ENCODE data around the gene MRPL51. TPM values are rescaled to one million over a fixed set of nuclear protein-coding genes. Genes with fewer than 3 reads are reported as not detected.
"Not testable (repeated sequence)": the region's sequence is repeated elsewhere in the genome, so short reads cannot be mapped to it uniquely, and the experiment has no call there.

The MRPL51 gene
- total and polyA plus RNA-seq, 2 donors (not counting 3 experiments of a cell fraction or from before 2014, with no cell fraction given): 147 to 273 TPM

- DNase-seq (ENCODE audit: low read depth, low spot score) (no peak), FAIRE-seq (no peak)
- Histone ChIP-seq H3K9me1 (replicated peaks; ENCODE audit: control insufficient read depth, extremely low read depth, insufficient read depth, low read length) (no peaks in the 10 kb centered on the region), H4K20me1 (replicated peaks; ENCODE audit: control insufficient read depth, extremely low read depth, insufficient read depth, low read length) (no peaks in the 10 kb centered on the region), H2AFZ (ENCODE audit: low read depth, low read length) (no peak overlapping the region), H3K4me1 (ENCODE audit: control insufficient read depth, extremely low read depth, insufficient read depth, low read length) (no peaks in the 10 kb centered on the region), H3K27me3 (ENCODE audit: control insufficient read depth in 2 of 2, insufficient read depth in 2 of 2, low read length in 2 of 2) (peaks cover 1 to 5% of the 10 kb centered on the region in 2 experiments), H3K4me3 (replicated peaks in 1 of 3; ENCODE audit: insufficient read depth in 1 of 3, low read depth in 1 of 3, low read length in 3 of 3) (no peak overlapping the region), H3K79me2 (ENCODE audit: control insufficient read depth, insufficient read depth, low read length) (no peaks in the 10 kb centered on the region), H3K9me3 (replicated peaks; ENCODE audit: control insufficient read depth, insufficient read depth, low read length) (no peaks in the 10 kb centered on the region), H3K4me2 (ENCODE audit: insufficient read depth, low read length) (no peak overlapping the region), H3K36me3 (ENCODE audit: control insufficient read depth in 2 of 2, extremely low read depth in 1 of 2, insufficient read depth in 2 of 2, low read length in 2 of 2) (no peaks in the 10 kb centered on the region), H3K27ac (ENCODE audit: insufficient read depth, low read depth, low read length) (no peak overlapping the region), H3K9ac (replicated peaks; ENCODE audit: extremely low read depth, insufficient read depth, low read length) (no peak overlapping the region)
- intact Hi-C loops (cut with micrococcal nuclease): no loop called here
- dilution Hi-C loops (cut with MboI; ENCODE audit: extremely low pct_ligation_motif_present, low sequenced_read_pairs): no loop called here
- no peak for TF ChIP-seq EZH2 (IDR thresholded peaks at IDR 0.05; ENCODE audit: borderline replicate concordance, low read depth, low read length, severe bottlenecking)
- TF ChIP-seq MYC (IDR thresholded peaks at IDR 0.05; ENCODE audit: low read depth, low read length): no peak
- TF ChIP-seq POLR2AphosphoS5 (IDR thresholded peaks at IDR 0.05; ENCODE audit: insufficient read depth, low read depth, low read length): no peak
- no peak for TF ChIP-seq CTCF (IDR thresholded peaks at IDR 0.05; ENCODE audit: extremely low read depth in 1 of 2, insufficient read depth in 1 of 2, low read depth in 1 of 2, low read length in 2 of 2)
- TF ChIP-seq GATA2 (IDR thresholded peaks at IDR 0.05; ENCODE audit: insufficient read depth, insufficient read length, low read depth, low read length): no peak
- TF ChIP-seq FOS (IDR thresholded peaks at IDR 0.05; ENCODE audit: borderline replicate concordance, insufficient read depth, low read length): no peak
- TF ChIP-seq MAX (IDR thresholded peaks at IDR 0.05; ENCODE audit: insufficient read depth, insufficient read length): no peak
- no peak for TF ChIP-seq POLR2A (IDR thresholded peaks at IDR 0.05; ENCODE audit: low read depth, low read length)
- no peak for TF ChIP-seq JUN (IDR thresholded peaks at IDR 0.05; ENCODE audit: borderline replicate concordance, insufficient read depth, insufficient read length, low read depth)
- no TSS peak for BruUV-seq (replicated peaks)
- ChIA-PET CTCF (no interaction called here), POLR2A (no interaction called here)
These were observed 16.6 kb downstream of the MRPL51 start for GRCh38 chr12:6476489-6476888.

GRCh38 chr12:6475233-6475975 is 17.7 kb downstream of the MRPL51 start:
- H3K4me2 ChIP-seq (ENCODE audit: insufficient read depth, low read length); BruUV-seq (replicated peaks): not testable (repeated sequence)

More at GRCh38 chr12:6475233-6475975, 17.7 kb downstream of the MRPL51 start:
- H3K4me3 ChIP-seq (replicated peaks in 1 of 3; ENCODE audit: insufficient read depth in 1 of 3, low read depth in 1 of 3, low read length in 3 of 3); H3K9me1 ChIP-seq (replicated peaks; ENCODE audit: control insufficient read depth, extremely low read depth, insufficient read depth, low read length); H3K9me3 ChIP-seq (replicated peaks; ENCODE audit: control insufficient read depth, insufficient read depth, low read length); dilution Hi-C loops (cut with MboI; ENCODE audit: extremely low pct_ligation_motif_present, low sequenced_read_pairs); DNase-seq (ENCODE audit: low read depth, low spot score); intact Hi-C loops (cut with micrococcal nuclease); H3K79me2 ChIP-seq (ENCODE audit: control insufficient read depth, insufficient read depth, low read length); H3K27me3 ChIP-seq (ENCODE audit: control insufficient read depth in 2 of 2, insufficient read depth in 2 of 2, low read length in 2 of 2); CTCF ChIA-PET; H3K27ac ChIP-seq (ENCODE audit: insufficient read depth, low read depth, low read length); H4K20me1 ChIP-seq (replicated peaks; ENCODE audit: control insufficient read depth, extremely low read depth, insufficient read depth, low read length); H3K4me1 ChIP-seq (ENCODE audit: control insufficient read depth, extremely low read depth, insufficient read depth, low read length); H3K9ac ChIP-seq (replicated peaks; ENCODE audit: extremely low read depth, insufficient read depth, low read length); H2AFZ ChIP-seq (ENCODE audit: low read depth, low read length); POLR2A ChIA-PET; FAIRE-seq; H3K36me3 ChIP-seq (ENCODE audit: control insufficient read depth in 2 of 2, extremely low read depth in 1 of 2, insufficient read depth in 2 of 2, low read length in 2 of 2): not testable (repeated sequence)

All from endothelial cell of umbilical vein (primary cell).